Activated naive CD4-positive, alpha-beta T cell treated with anti-CD3 and anti-CD28 coated beads, Interleukin-2, amount 50 U/mL, for 72 hours (primary cell): ENCODE measurements around the gene BPGM. TPM values are rescaled to one million over a fixed set of nuclear protein-coding genes. Genes with fewer than 3 reads are reported as not detected.
A peak's percentile ranks its signal among the peaks of the same experiment; 100 is the strongest.
"Not testable (repeated sequence)": the region's sequence is repeated elsewhere in the genome, so short reads cannot be mapped to it uniquely, and the experiment has no call there.

ENCODE experiments used
- ATAC-seq, 2 donors: fragments of 150-1000 bp; cut with Tn5 transposase; 2 replicates each; pipeline ENCODE4 v1.10.0; 2021; ENCODE audit warnings: mild to moderate bottlenecking in 2 of 2, moderate library complexity in 2 of 2
- DNase-seq, 2 donors: peaks; one replicate each; pipeline ENCODE4 v3.0.0; 2021 to 2022; ENCODE audit warnings: low spot score in 2 of 2
- H3K27ac Mint-ChIP-seq, 2 donors: one replicate each; pipeline ENCODE4 v1.8.0; 2022; ENCODE audit warnings: mild to moderate bottlenecking in 2 of 2, mixed read lengths in 2 of 2
- H3K36me3 Mint-ChIP-seq, 2 donors: one replicate each; pipeline ENCODE4 v1.8.0; 2022; ENCODE audit warnings: mixed read lengths in 2 of 2
- H3K9me3 Mint-ChIP-seq, 2 donors: one replicate each; pipeline ENCODE4 v1.8.0; 2022; ENCODE audit warnings: mixed read lengths in 2 of 2
- total RNA-seq, 2 donors: library from RNA; stranded (reverse); gene quantifications; one replicate each; pipeline ENCODE4 v1.2.3, GENCODE V29; 2022

BPGM gene
- total RNA-seq, 2 donors from 2014 or later, result 14.4 to 28.6 TPM

- peaks cover 0 to 11% of the 10 kb centered on the region in 2 donors for H3K9me3 Mint-ChIP-seq
- H3K27ac Mint-ChIP-seq, result no peak overlapping the region
- ATAC-seq (no peak), DNase-seq (no peak)
- H3K36me3 Mint-ChIP-seq, result peaks cover 0 to 27% of the 10 kb centered on the region in 2 donors
These were observed 31.5 kb downstream of the BPGM start for GRCh38 chr7:134678115-134678514.

GRCh38 chr7:134679006-134679405, 32.4 kb downstream of the BPGM start:
- DNase-seq (no peak), ATAC-seq (no peak)
- Mint-ChIP-seq H3K9me3 (peaks cover 0 to 11% of the 10 kb centered on the region in 2 donors), H3K27ac (peak overlapping the region in 1 of 2 donors; percentile 21), H3K36me3 (peaks cover 0 to 22% of the 10 kb centered on the region in 2 donors)

GRCh38 chr7:134684165-134684564, 37.5 kb downstream of the BPGM start:
- Mint-ChIP-seq H3K9me3 (no peaks in the 10 kb centered on the region), H3K36me3 (peaks cover 0 to 2% of the 10 kb centered on the region in 2 donors), H3K27ac (no peak overlapping the region)
- no peak for ATAC-seq
- no peak for DNase-seq

- DNase-seq, result no peak
These were observed 38.6 kb downstream of the BPGM start for GRCh38 chr7:134685250-134685649.

GRCh38 chr7:134686786-134687185, 40.1 kb downstream of the BPGM start:
- Mint-ChIP-seq H3K36me3 (no peaks in the 10 kb centered on the region), H3K27ac (no peak overlapping the region), H3K9me3 (no peaks in the 10 kb centered on the region)
- ATAC-seq (no peak), DNase-seq (no peak)

More at GRCh38 chr7:134685250-134685649, 38.6 kb downstream of the BPGM start:
- H3K36me3 Mint-ChIP-seq, result no peaks in the 10 kb centered on the region
- ATAC-seq, result no peak
- H3K27ac Mint-ChIP-seq, result no peak overlapping the region
- no peaks in the 10 kb centered on the region for H3K9me3 Mint-ChIP-seq

- not testable (repeated sequence) for H3K36me3 Mint-ChIP-seq, H3K9me3 Mint-ChIP-seq, ATAC-seq
These were observed 42.9 kb downstream of the BPGM start for GRCh38 chr7:134689550-134689949.

GRCh38 chr7:134690016-134690415, 43.4 kb downstream of the BPGM start:
- H3K27ac Mint-ChIP-seq, result peak overlapping the region; percentile 20 to 51
- H3K9me3 Mint-ChIP-seq, result no peaks in the 10 kb centered on the region
- peaks cover 0 to 6% of the 10 kb centered on the region in 2 donors for H3K36me3 Mint-ChIP-seq
- ATAC-seq, result peak in 1 of 2 donors; percentile 54
- DNase-seq, result no peak

More at GRCh38 chr7:134689550-134689949, 42.9 kb downstream of the BPGM start:
- peak overlapping the region in 1 of 2 donors; percentile 20 for H3K27ac Mint-ChIP-seq
- DNase-seq, result not testable (repeated sequence)

- no peaks in the 10 kb centered on the region for H3K9me3 Mint-ChIP-seq
- peaks cover 0 to 6% of the 10 kb centered on the region in 2 donors for H3K36me3 Mint-ChIP-seq
- ATAC-seq (no peak), DNase-seq (no peak)
- H3K27ac Mint-ChIP-seq, result peak overlapping the region in 1 of 2 donors; percentile 38
These were observed 44.2 kb downstream of the BPGM start for GRCh38 chr7:134690614-134691504.

GRCh38 chr7:134691546-134692343, 45.1 kb downstream of the BPGM start:
- no peaks in the 10 kb centered on the region for H3K9me3 Mint-ChIP-seq
- ATAC-seq, result no peak
- peak overlapping the region in 1 of 2 donors; percentile 30 for H3K27ac Mint-ChIP-seq
- H3K36me3 Mint-ChIP-seq, result peaks cover 0 to 6% of the 10 kb centered on the region in 2 donors
- DNase-seq, result no peak

GRCh38 chr7:134692344-134692705, 45.7 kb downstream of the BPGM start:
- Mint-ChIP-seq H3K27ac (peak overlapping the region; percentile 39 to 46), H3K36me3 (peaks cover 0 to 6% of the 10 kb centered on the region in 2 donors), H3K9me3 (no peaks in the 10 kb centered on the region)
- ATAC-seq, result no peak
- DNase-seq, result no peak

GRCh38 chr7:134693256-134693655, 46.6 kb downstream of the BPGM start:
- Mint-ChIP-seq H3K9me3 (no peaks in the 10 kb centered on the region), H3K36me3 (peaks cover 0 to 6% of the 10 kb centered on the region in 2 donors), H3K27ac (peak overlapping the region in 1 of 2 donors; percentile 46)
- ATAC-seq (peak; percentile 66 to 93), DNase-seq (no peak)

GRCh38 chr7:134694299-134694698, 47.6 kb downstream of the BPGM start:
- Mint-ChIP-seq H3K27ac (no peak overlapping the region), H3K9me3 (no peaks in the 10 kb centered on the region), H3K36me3 (peaks cover 0 to 6% of the 10 kb centered on the region in 2 donors)
- DNase-seq, result no peak
- ATAC-seq, result no peak

GRCh38 chr7:134694767-134695166, 48.1 kb downstream of the BPGM start:
- no peak for DNase-seq
- H3K9me3 Mint-ChIP-seq, result no peaks in the 10 kb centered on the region
- H3K36me3 Mint-ChIP-seq, result peaks cover 0 to 6% of the 10 kb centered on the region in 2 donors

GRCh38 chr7:134695321-134695860, 48.7 kb downstream of the BPGM start:
- Mint-ChIP-seq H3K27ac (no peak overlapping the region), H3K36me3 (peaks cover 0 to 6% of the 10 kb centered on the region in 2 donors), H3K9me3 (no peaks in the 10 kb centered on the region)
- DNase-seq (no peak), ATAC-seq (no peak)

More at GRCh38 chr7:134694767-134695166, 48.1 kb downstream of the BPGM start:
- H3K27ac Mint-ChIP-seq, result no peak overlapping the region
- ATAC-seq, result no peak

- Mint-ChIP-seq H3K36me3 (peaks cover 0 to 6% of the 10 kb centered on the region in 2 donors), H3K27ac (no peak overlapping the region), H3K9me3 (no peaks in the 10 kb centered on the region)
- ATAC-seq (no peak), DNase-seq (no peak)
These were observed 49.6 kb downstream of the BPGM start for GRCh38 chr7:134696261-134696660.

GRCh38 chr7:134697205-134697886, 50.7 kb downstream of the BPGM start:
- no peaks in the 10 kb centered on the region for H3K9me3 Mint-ChIP-seq
- DNase-seq, result no peak
- ATAC-seq, result no peak
- no peak overlapping the region for H3K27ac Mint-ChIP-seq
- peaks cover 0 to 6% of the 10 kb centered on the region in 2 donors for H3K36me3 Mint-ChIP-seq
